Thyroid gland (tissue), 4 donors: ENCODE data around the gene STARD9.

ENCODE experiments used
- CTCF ChIP-seq, 6 experiments: fragments of 200-600 bp in 3 of 6; fragments of 450-650 bp in 3 of 6; sonication (generic) in 3 of 6; IDR thresholded peaks; one replicate each; pipeline ENCODE4 v1.5.1; 2016 to 2019; ENCODE audit warnings: antibody characterized with exemption in 6 of 6, mild to moderate bottlenecking in 2 of 6, inconsistent platforms in 1 of 6, moderate library complexity in 1 of 6
- POLR2A ChIP-seq, 2 donors: fragments of 450-650 bp; IDR thresholded peaks; one replicate each; pipeline ENCODE4 v1.6.1; 2017; ENCODE audit warnings: antibody characterized with exemption in 2 of 2, mild to moderate bottlenecking in 2 of 2, moderate library complexity in 1 of 2

- TF ChIP-seq CTCF (IDR thresholded peaks at IDR 0.05) (no peak), POLR2A (IDR thresholded peaks at IDR 0.05) (no peak)
Observed at GRCh38 chr15:42731461-42731860, 156.1 kb downstream of the STARD9 start.
